Measurements from ENCODE around the gene EIF1.

DNA sequence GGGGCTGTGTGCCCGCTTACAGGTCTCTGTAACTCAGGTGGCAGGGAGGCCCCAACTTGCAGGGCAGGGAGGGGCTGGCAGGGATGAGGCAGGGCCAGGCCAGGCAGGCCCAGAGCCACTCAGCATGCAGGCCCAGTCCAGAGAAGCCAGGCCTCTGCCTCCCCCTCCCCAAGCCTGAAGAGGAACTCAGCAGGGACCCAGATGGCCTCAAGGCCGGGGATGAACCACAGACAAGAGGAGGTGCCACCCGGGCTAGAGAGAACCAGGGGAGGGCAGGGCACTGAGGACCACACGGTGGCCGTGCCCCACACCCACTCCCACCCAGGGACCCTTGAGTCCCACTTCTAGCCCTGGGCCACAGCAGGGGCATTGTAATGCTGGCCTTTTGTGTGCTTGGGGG lies 29.8 kb upstream of the EIF1 start:
- TF ChIP-seq, protein P1, sequence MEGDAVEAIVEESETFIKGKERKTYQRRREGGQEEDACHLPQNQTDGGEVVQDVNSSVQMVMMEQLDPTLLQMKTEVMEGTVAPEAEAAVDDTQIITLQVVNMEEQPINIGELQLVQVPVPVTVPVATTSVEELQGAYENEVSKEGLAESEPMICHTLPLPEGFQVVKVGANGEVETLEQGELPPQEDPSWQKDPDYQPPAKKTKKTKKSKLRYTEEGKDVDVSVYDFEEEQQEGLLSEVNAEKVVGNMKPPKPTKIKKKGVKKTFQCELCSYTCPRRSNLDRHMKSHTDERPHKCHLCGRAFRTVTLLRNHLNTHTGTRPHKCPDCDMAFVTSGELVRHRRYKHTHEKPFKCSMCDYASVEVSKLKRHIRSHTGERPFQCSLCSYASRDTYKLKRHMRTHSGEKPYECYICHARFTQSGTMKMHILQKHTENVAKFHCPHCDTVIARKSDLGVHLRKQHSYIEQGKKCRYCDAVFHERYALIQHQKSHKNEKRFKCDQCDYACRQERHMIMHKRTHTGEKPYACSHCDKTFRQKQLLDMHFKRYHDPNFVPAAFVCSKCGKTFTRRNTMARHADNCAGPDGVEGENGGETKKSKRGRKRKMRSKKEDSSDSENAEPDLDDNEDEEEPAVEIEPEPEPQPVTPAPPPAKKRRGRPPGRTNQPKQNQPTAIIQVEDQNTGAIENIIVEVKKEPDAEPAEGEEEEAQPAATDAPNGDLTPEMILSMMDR (IDR thresholded peaks at IDR 0.05 in 8 of 11, conservative IDR thresholded peaks at IDR 0.05 in 3 of 11) = no peak
- TF ChIP-seq POLR2A (IDR thresholded peaks at IDR 0.05) = no peak
- no peak for TF ChIP-seq POLR2AphosphoS5 (IDR thresholded peaks at IDR 0.05)
